ES-I3 (cell line): ENCODE results near the gene VAC14.

ENCODE experiments used
- H3K36me3 ChIP-seq: 2 replicates; pipeline ENCODE4 v1.6.1; 2013; ENCODE audit warnings: mild to moderate bottlenecking, low read length, control low read depth, moderate library complexity; ENCODE audit not compliant: insufficient read depth
- H3K4me1 ChIP-seq: 2 replicates; pipeline ENCODE4 v1.6.1; 2013; ENCODE audit warnings: mild to moderate bottlenecking, control low read depth, low read length; ENCODE audit not compliant: insufficient read depth
- H3K9ac ChIP-seq: 2 replicates; pipeline ENCODE4 v1.6.1; 2013; ENCODE audit warnings: low read depth, mild to moderate bottlenecking, low read length, moderate library complexity
- H3K9me3 ChIP-seq: 2 replicates; pipeline ENCODE4 v1.6.1; 2013; ENCODE audit warnings: mild to moderate bottlenecking, low read length, moderate library complexity; ENCODE audit not compliant: control insufficient read depth, insufficient read depth

The VAC14 gene

DNA sequence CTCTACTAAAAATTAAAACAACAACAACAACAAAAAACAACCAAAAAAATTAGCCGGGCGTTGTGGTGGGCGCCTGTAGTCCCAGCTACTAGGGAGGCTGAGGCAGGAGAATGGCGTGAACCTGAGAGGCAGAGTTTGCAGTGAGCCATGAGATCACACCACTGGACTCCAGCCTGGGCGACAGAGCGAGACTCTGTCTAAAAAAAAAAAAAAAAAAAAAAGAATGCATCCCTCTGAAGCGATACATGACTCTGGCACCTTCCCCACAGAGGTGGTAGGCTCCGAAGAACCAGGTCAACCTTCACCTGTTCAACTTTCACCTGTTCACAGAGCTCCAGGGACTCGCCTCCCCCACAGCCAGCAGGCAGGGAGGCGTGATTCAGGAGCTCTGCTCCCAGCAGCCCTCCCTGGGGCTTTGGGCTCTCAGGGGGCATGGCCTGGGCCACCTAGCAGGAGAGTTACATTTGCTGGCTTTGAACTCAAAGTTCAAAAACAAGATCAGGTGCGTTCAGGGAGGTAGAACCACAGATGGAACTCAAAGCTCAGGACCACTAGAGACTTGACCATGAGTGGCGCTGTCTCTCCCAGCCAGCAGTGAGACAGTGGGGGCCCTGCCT is 5.6 kb downstream of the VAC14 start:
- no peak overlapping the region for H3K9ac ChIP-seq
- H3K4me1 ChIP-seq, result peaks cover 12% of the 10 kb centered on the region; the same call in 1 of the 2 replicates
- H3K36me3 ChIP-seq, result no peaks in the 10 kb centered on the region; the same call in 1 of the 2 replicates

DNA sequence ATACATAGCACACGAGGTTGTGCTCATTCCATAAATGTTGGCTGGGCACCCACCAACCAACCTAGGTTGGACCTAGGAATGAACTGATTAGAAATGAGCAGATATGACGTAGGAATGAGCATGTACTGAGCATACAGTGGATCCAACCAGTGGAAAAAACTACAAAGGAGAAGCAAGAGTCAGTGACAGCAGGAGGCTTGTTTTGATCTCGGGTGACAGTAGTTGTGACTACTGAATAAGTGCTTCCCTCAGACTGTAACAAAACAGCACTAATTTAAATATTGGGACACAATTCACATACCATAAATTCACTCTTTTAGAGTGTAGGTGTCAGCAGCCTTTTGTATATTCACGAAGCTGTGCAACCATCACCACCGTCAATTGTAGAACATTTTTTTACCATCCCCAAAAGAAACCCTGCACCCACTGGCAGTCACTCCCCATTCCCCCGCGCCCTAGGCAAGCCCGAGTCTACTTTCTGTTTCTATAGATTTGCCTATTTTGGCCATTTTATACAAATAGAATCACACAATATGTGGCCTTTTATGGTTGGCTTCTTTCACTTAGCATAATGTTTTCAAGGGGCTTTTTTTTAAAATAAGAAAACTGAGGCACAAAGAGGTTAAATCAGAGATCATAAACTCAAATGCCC is 7.0 kb downstream of the VAC14 start:
- no peaks in the 10 kb centered on the region for H3K4me1 ChIP-seq
- no peak overlapping the region for H3K9ac ChIP-seq
- no peaks in the 10 kb centered on the region; the same call in 1 of the 2 replicates for H3K36me3 ChIP-seq
- no peaks in the 10 kb centered on the region for H3K9me3 ChIP-seq

More for the DNA sequence above, 5.6 kb downstream of the VAC14 start:
- H3K9me3 ChIP-seq, result no peaks in the 10 kb centered on the region

DNA sequence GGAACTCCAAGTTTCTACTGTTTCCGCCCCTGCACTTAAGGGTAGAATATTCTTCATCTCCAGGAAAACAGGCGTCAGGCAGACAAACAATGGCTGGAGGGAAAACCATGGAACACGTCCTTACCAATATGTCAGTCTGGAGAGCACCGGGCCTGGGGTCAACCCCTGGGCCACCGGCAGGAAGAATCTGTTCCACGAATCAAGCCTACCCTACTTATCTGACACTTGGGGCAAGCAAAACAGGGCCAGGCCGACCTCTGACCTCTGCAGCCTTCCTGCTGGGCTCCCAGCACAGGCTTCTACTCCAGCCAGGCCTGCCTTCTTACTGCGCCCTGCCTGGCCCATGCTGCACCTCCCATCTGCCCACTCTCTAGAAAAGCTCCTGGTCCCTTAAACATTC is 10.1 kb downstream of the VAC14 start:
- Histone ChIP-seq H3K9me3 (no peaks in the 10 kb centered on the region), H3K36me3 (no peaks in the 10 kb centered on the region; the same call in 1 of the 2 replicates), H3K9ac (no peak overlapping the region), H3K4me1 (no peaks in the 10 kb centered on the region)

DNA sequence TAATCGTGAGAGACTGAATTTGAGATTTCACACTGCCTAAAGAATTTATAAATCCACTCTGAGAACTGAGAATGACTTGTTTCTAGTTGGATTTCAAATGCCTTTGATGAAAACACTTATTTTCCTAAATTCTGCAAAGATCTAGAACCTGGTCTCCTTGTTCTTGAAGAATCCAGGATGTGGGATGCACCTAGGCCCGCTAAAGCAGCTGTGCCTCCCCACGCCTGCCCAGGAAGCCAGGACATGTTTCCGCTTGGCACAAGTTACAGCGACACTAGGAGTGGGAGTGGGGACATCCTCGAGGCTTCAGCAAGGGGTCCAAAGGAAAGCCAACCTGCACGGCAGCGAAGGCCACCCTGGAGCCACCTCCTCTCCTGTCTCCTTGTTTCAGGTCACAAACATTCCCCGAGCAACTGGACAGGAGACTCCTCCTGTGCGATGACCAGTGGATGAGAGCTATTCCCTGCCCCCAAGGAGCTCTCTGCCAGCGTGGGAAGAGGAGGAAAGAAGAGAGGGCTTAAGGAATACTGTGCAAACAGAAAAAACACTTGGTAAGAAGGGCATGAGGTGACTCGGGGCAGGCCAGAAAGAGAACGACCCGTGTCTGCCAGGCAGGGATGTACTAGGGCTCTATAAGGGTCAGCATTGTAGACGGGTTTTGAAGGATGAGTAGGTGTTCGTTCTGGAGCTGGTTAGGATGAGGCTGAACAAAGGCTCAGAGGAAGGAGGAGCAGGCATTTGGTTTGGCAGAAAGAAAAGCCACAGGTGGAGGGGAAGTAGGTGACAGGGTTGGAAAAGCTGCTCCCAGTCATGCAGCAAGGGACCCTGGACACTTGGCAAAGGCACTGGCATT is 11.1 kb downstream of the VAC14 start:
- Histone ChIP-seq H3K9ac (no peak overlapping the region), H3K36me3 (no peaks in the 10 kb centered on the region; the same call in 1 of the 2 replicates), H3K4me1 (no peaks in the 10 kb centered on the region), H3K9me3 (no peaks in the 10 kb centered on the region)

DNA sequence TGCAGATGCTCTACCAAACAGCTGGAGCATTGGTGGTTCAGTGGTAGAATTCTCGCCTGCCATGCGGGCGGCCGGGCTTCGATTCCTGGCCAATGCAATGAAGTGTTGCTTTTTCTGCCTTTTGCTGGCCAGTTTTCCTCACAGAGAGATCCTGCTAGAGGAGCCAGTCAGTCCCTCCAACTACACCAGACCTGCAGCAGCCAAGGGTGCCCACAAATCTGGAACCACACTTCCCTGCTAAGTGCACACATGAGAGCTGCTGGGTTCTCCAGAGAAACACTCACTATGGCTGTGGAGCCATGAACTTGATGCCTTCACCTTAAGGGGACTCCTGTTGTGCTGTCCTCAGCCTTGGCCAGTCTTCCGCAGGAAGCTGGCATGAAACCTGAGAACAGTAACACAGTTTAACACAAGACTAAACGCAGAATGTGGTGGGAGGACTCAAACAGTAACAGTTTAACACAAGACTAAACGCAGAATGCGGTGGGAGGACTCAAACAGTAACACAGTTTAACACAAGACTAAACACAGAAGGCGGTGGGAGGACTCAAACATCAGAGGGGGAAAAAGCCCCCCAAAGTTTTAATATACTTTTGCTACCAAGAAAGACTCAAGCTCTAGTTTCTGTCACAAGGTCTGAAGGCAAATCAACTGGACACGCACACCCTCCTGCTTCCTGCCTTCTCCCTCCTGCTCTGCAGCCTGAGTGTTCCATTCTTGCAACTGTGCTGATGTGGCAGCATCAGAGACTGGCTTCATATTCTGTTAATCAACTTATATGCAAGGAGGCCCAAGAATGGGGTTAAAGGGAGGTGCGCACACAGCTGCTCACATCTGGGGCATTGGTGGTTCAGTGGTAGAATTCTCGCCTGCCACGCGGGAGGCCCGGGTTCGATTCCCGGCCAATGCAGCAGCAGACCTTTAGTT is 12.0 kb downstream of the VAC14 start:
- peaks cover 3% of the 10 kb centered on the region; the same call in 1 of the 2 replicates for H3K36me3 ChIP-seq
- H3K9ac ChIP-seq, result no peak overlapping the region
- no peaks in the 10 kb centered on the region for H3K4me1 ChIP-seq
- H3K9me3 ChIP-seq, result no peaks in the 10 kb centered on the region

DNA sequence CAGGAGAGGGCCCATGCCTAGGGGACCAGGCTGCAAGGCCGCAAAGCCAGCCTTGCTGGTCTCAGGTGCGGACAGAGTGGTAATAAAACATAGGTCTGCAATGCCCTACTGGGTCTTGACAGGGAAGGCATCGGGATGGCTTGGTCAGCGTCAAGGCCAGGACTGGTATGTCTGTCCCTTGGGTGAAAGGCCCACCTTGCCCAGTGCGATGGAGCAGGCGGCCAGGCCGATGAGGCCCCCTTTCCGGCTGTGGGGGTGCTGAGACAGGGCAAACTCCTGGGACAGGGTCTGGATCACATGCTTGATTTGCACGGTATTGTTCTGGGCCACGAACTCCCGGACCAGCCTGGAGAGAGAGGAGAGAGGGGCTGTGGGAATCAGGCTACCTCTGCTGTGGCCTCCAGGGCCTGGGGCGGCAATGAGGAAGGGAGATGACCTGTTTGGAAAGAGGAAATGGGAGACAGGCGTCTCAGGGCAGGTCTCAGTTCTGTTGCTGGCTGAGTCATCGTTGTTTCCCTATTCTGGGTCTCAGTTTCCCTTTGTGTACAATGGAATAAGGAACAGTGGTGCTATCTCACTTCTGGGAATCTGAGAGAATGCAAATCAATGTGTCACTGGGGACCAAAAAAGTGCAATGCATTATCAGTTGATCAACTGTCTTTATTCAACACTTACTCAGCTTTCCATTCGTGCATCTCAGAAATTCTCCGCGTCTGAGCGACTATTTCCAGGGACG is 14.8 kb downstream of the VAC14 start:
- Histone ChIP-seq H3K9me3 (no peaks in the 10 kb centered on the region), H3K36me3 (peaks cover 27% of the 10 kb centered on the region; the same call in 1 of the 2 replicates), H3K4me1 (no peaks in the 10 kb centered on the region), H3K9ac (no peak overlapping the region)

DNA sequence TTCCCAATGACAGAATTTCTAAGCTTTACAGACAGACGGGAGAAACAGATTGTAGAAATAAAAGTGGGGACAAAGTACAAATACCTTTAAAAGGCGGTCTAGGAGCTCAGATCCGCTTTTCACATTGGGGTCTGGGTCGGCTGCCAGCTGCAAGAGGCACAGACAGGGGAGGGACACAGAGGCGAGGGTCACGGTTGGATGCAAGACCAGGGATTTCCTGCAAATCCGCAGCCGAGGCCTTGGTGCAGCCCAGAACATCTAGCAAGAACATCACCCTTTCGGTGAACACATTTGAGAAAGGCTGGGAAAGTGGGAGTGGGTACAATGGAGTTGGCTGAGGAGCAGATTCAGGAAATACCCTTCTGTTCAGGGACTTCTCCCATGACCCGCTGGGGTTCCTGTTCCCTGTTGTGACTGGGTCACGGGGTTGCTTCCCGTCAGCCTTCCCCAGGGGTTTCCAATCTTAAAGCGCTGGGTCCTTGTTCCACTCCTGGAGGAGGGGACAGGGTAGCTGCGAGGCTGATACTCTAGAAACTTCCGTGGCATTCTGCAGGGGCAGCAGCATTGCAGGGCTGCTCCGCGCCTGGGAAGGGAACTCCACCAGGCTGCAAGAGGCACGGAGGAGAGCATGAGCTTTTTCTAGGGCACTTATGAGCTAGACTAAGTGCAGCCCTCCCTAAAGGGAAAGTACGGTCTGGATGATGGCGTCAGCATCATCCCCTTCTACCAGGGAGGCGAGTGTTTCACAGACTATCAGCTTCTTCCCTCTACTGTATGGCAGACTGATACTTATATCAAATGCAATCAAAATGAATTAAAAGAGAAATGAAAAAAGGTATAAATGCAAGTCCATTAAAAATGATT is 16.0 kb downstream of the VAC14 start:
- H3K4me1 ChIP-seq, result no peaks in the 10 kb centered on the region
- peaks cover 31% of the 10 kb centered on the region; the same call in 1 of the 2 replicates for H3K36me3 ChIP-seq
- no peaks in the 10 kb centered on the region for H3K9me3 ChIP-seq
- H3K9ac ChIP-seq, result no peak overlapping the region

DNA sequence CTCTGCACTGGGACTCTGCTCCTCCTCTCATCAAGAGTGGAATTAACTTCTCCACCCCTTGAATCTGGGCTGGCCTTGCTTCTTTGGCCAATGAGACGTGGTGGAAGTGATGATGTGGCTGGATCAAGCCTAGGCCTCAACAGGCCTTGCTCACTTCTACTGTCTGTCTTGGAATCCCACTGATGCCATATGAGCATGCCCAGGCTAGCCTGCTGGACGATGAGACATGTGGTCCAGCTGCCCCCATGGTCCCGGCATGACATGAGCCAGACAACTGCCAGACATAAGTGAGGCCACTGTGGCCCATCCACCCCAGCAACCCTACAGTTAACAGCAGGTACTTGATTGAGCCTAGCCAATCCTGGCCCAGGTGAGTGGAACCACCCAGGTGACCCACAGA is 18.7 kb downstream of the VAC14 start:
- H3K9me3 ChIP-seq, result no peaks in the 10 kb centered on the region
- H3K9ac ChIP-seq, result no peak overlapping the region
- no peaks in the 10 kb centered on the region for H3K4me1 ChIP-seq
- peaks cover 34% of the 10 kb centered on the region; the same call in 1 of the 2 replicates for H3K36me3 ChIP-seq

DNA sequence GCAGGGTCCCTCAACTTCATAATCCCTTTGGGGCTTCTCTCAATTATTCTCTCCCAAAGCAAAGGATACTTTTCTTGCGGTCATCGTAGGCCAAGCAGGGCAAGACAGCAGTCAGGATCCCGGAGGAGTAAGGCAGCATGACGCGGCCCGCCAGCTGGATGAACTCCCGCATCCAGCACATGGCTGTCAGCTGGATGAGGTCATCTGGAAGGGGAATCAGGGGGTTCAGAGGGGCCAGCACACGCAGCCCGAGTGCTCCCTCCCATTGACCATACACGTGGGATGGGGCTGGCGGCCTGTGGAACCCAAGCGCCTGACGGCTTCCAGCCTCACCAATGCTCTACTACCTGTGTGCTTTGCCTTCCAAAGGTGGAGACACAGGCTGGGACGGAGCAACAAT is 19.2 kb downstream of the VAC14 start:
- Histone ChIP-seq H3K9me3 (no peaks in the 10 kb centered on the region), H3K9ac (no peak overlapping the region), H3K36me3 (peaks cover 34% of the 10 kb centered on the region; the same call in 1 of the 2 replicates), H3K4me1 (no peaks in the 10 kb centered on the region)

DNA sequence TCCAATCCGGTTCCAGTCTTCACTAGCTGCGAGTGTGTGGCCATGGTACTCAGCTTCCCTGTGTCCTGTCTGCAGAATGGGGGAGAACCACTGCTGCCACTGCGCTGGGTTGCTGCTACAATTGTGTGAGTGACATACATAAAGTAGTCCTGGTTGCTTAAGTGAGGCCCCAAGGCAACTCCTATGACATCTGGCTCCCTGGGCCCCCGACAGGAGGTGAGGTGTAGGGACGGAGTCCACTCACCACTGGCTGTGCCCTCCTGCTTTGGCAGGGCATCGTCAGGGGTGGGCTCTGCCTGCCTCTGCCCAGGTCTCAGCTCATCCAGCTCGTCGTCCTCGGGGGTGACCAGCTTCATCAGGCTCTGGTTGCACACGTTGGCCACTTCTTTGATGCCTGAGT is 20.4 kb downstream of the VAC14 start:
- peaks cover 34% of the 10 kb centered on the region; the same call in 1 of the 2 replicates for H3K36me3 ChIP-seq
- no peak overlapping the region for H3K9ac ChIP-seq
- H3K4me1 ChIP-seq, result no peaks in the 10 kb centered on the region
- no peaks in the 10 kb centered on the region for H3K9me3 ChIP-seq

DNA sequence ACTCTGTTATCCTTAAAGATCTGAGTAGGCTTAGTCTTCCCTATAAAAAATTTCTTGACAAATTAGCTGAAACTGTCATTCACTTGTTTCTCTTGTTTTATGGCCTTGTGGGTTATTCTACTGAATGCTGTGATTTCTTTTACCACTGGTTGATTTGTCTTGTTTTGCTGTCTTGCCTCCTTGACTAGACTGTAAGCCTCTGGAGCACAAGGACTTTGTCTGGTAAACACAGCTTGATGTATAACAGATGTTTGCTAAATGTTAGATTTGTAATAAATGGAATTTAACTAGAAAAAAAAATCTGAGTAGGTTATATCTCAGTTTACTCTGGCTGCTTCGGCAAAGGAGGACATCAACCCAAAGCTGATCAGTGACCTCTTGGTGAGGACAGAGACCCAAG is 21.6 kb downstream of the VAC14 start:
- Histone ChIP-seq H3K9me3 (no peaks in the 10 kb centered on the region), H3K36me3 (peaks cover 35% of the 10 kb centered on the region; the same call in 1 of the 2 replicates), H3K4me1 (no peaks in the 10 kb centered on the region), H3K9ac (no peak overlapping the region)

DNA sequence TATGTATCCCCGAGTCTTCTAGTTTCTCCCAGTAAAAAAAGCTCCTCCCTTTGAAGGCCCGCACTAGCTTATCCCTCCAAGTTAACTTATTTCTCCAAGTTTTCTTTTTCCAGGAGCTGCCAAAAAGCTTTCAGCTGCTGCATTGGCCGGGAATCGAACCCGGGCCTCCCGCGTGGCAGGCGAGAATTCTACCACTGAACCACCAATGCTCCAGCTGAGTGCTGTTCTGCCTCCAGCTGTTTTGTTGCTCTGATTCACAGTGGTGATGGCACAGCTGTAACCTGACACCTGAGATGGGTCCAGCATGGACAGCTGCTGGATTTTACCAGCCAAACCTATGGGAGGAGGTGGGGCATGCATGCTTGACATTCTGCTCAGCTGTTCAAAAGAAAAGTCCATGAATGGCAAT is 22.1 kb downstream of the VAC14 start:
- no peaks in the 10 kb centered on the region for H3K9me3 ChIP-seq
- no peak overlapping the region for H3K9ac ChIP-seq
- peaks cover 33% of the 10 kb centered on the region; the same call in 1 of the 2 replicates for H3K36me3 ChIP-seq
- H3K4me1 ChIP-seq, result no peaks in the 10 kb centered on the region
